ENCODE results near the gene CFL2. TPM values are rescaled to one million over a fixed set of nuclear protein-coding genes. Genes with fewer than 3 reads are reported as not detected.

CFL2 gene
- total and polyA plus RNA-seq, 4 donors, result 87.9 to 178 (median 132) TPM

Other genes starting within 250 kb of the CFL2 start
- 10 to 100 TPM; 28.1 to 32.2 TPM for gene EAPP, start 174.9 kb downstream of the CFL2 start, total RNA-seq
- gene EAPP, start 174.9 kb downstream of the CFL2 start, polyA plus RNA-seq, result 10 to 100 TPM; 37.3 to 51.5 TPM
- 100 to 1,000 TPM in 1 of 2 donors, 10 to 100 TPM in 1; 67.9 to 102 TPM for gene SNX6, start 84.4 kb downstream of the CFL2 start, total RNA-seq
- 10 to 100 TPM; 40.9 to 80.1 TPM for gene SNX6, start 84.4 kb downstream of the CFL2 start, polyA plus RNA-seq
- 10 to 100 TPM; 24.8 to 26.6 TPM for gene BAZ1A, start 160.8 kb upstream of the CFL2 start, total RNA-seq
- gene BAZ1A, start 160.8 kb upstream of the CFL2 start, polyA plus RNA-seq, result 10 to 100 TPM in 1 of 2 donors, 1 to 10 TPM in 1; 9.1 to 19.5 TPM

Measured in aorta (tissue), 4 donors.